Esophagus muscularis mucosa (tissue), 4 donors: Measurements from ENCODE around the gene PGAM2.

ENCODE experiments used
- EP300 ChIP-seq: sonication (generic); formaldehyde crosslinking; IDR thresholded peaks from one replicate; pipeline ENCODE4 v1.6.1; 2017; ENCODE audit warnings: antibody characterized with exemption
- POLR2A ChIP-seq: fragments of 450-650 bp; IDR thresholded peaks from one replicate; pipeline ENCODE4 v1.6.1; 2017; ENCODE audit warnings: antibody characterized with exemption, moderate library complexity, mild to moderate bottlenecking, low read depth
- TF ChIP-seq, protein P1 (sequence below), 3 experiments: fragments of 200-600 bp in 2 of 3; fragments of 450-650 bp in 1 of 3; sonication (generic) in 2 of 3; IDR thresholded peaks; one replicate each; pipeline ENCODE4 v1.5.1; 2017 to 2019; ENCODE audit warnings: antibody characterized with exemption in 3 of 3, mild to moderate bottlenecking in 2 of 3, moderate library complexity in 1 of 3

DNA sequence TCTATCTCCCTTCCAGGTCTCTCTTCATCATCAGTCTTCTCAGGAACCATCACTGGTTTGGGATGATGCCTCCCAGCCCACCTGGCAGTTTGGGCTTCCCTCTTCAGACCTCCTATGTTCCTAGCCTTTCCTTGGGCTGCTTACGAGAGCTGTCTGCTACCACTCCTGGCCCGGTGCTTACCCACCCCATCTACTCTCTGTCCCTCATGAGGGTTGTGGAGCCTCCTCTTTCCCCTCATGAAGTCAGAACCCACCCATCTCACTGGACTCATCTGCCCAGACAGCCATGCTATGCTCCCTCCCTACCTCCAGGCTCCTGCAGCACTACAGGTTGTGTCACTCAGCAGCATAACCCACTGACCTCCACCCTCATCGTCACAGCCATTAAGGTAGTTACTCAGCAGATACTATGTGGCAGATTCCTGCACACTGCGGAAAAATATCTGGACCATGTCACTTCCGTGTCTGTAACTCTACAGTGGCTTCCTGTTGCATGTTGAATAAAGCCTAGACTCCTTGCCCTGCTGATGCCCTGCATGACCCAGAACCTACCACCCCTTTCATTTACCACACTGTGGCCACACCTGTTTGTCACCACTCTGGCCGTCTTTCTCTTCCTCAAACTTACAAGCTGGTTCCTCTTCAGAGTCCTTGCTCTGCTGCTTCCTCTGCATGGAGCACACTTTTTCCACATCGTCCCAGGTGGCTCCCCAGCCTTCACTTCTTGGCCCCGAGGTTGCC, 18.9 kb downstream of the PGAM2 start:
- TF ChIP-seq, protein P1, sequence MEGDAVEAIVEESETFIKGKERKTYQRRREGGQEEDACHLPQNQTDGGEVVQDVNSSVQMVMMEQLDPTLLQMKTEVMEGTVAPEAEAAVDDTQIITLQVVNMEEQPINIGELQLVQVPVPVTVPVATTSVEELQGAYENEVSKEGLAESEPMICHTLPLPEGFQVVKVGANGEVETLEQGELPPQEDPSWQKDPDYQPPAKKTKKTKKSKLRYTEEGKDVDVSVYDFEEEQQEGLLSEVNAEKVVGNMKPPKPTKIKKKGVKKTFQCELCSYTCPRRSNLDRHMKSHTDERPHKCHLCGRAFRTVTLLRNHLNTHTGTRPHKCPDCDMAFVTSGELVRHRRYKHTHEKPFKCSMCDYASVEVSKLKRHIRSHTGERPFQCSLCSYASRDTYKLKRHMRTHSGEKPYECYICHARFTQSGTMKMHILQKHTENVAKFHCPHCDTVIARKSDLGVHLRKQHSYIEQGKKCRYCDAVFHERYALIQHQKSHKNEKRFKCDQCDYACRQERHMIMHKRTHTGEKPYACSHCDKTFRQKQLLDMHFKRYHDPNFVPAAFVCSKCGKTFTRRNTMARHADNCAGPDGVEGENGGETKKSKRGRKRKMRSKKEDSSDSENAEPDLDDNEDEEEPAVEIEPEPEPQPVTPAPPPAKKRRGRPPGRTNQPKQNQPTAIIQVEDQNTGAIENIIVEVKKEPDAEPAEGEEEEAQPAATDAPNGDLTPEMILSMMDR (IDR thresholded peaks at IDR 0.05): no peak
- TF ChIP-seq POLR2A: no peak
- TF ChIP-seq EP300: no peak
